ENCODE data around the gene ZNF408. TPM values are rescaled to one million over a fixed set of nuclear protein-coding genes. Genes with fewer than 3 reads are reported as not detected.
A peak's percentile ranks its signal among the peaks of the same experiment; 100 is the strongest.
"Not testable (repeated sequence)": the region's sequence is repeated elsewhere in the genome, so short reads cannot be mapped to it uniquely, and the experiment has no call there.

The ZNF408 gene
- total RNA-seq, 2 experiments from 2014 or later: 13.8 to 15.2 TPM

DNA sequence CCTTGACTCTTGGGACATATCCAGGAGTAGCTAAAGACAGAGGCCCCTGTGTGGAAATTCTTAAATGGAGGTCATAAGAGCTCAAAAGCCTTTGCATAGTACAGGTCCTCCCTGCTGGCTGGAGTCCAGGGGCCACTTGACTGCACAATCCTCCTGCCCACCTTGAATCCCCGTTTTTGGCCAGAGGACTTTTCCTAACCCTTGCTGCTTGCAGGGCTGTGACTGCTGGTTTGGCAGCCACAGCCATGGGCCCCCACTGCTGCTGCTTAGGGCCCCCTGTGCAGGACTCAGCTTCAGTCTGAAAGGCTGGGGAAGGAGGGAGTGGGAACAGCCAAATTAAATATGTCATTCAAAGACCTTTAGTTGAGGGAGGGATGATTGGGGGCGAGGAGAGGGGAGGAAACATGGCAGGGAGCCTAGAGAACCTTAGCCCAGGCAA lies 33.8 kb upstream of the ZNF408 start:
- no TSS peak for BruUV-seq (replicated peaks)

DNA sequence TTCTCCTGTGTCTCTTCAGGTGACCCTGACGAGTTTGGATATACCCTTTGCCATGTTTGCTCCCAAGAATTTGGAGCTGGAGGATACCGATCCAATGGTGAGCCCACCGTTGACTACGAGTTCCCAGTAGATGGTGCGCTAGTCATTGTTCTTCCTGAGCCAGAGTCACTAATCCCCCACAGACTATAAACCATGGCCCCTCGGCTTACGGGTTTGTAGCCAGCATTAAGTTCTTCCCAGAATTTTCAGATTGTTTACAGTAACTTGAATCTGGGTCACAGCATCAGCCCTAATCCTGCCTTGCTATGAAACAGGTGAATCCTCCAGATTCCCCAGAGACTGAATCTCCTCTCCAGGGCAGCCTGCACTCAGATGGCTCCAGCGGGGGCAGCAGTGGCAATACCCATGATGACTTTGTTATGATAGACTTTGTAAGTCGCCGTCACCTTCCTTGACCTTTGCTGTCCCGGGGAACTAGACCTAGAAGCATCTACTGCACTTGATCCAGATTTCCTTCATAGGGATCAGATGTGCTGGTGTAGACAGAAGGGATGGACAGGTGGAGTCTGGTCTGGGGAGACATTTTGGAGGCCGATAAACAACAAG lies 32.2 kb upstream of the ZNF408 start:
- no peaks in the 10 kb centered on the region for H3K4me1 ChIP-seq (ENCODE audit: insufficient read depth, low read length, poor library complexity, severe bottlenecking)
- no peak for TF ChIP-seq EZH2phosphoT487 (IDR thresholded peaks at IDR 0.05; ENCODE audit: borderline replicate concordance, low read depth, low read length)
- TF ChIP-seq, protein P1, sequence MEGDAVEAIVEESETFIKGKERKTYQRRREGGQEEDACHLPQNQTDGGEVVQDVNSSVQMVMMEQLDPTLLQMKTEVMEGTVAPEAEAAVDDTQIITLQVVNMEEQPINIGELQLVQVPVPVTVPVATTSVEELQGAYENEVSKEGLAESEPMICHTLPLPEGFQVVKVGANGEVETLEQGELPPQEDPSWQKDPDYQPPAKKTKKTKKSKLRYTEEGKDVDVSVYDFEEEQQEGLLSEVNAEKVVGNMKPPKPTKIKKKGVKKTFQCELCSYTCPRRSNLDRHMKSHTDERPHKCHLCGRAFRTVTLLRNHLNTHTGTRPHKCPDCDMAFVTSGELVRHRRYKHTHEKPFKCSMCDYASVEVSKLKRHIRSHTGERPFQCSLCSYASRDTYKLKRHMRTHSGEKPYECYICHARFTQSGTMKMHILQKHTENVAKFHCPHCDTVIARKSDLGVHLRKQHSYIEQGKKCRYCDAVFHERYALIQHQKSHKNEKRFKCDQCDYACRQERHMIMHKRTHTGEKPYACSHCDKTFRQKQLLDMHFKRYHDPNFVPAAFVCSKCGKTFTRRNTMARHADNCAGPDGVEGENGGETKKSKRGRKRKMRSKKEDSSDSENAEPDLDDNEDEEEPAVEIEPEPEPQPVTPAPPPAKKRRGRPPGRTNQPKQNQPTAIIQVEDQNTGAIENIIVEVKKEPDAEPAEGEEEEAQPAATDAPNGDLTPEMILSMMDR (conservative IDR thresholded peaks at IDR 0.05; ENCODE audit: low read length): no peak
- no peaks in the 10 kb centered on the region for H3K79me2 ChIP-seq (ENCODE audit: insufficient read depth, low read depth, low read length)
- intact Hi-C loops (cut with micrococcal nuclease; ENCODE audit: unreplicated experiment): no loop called here
- no peaks in the 10 kb centered on the region for H3K9me2 ChIP-seq (ENCODE audit: insufficient read depth, low read length)
- H3K9me3 ChIP-seq (ENCODE audit: low read length): no peaks in the 10 kb centered on the region
- CTCF ChIA-PET (ENCODE audit: unreplicated experiment): no interaction called here
- no peaks in the 10 kb centered on the region for H4K20me1 ChIP-seq (ENCODE audit: insufficient read depth, low read length)
- POLR2A ChIA-PET: interaction anchor here (1.0 kb wide), 1 partner anchor 15 kb away, joined by 3 read pairs; no protein-coding TSS in a partner anchor
- no peak overlapping the region for H2AFZ ChIP-seq (ENCODE audit: low read length)
- H3K4me2 ChIP-seq (ENCODE audit: low read length): no peak overlapping the region
- no TSS peak for BruUV-seq (replicated peaks)
- no peak for DNase-seq (ENCODE audit: low spot score)
- H3K4me3 ChIP-seq (ENCODE audit: low read depth, low read length, poor library complexity, severe bottlenecking): no peak overlapping the region
- no peak overlapping the region for H3K27ac ChIP-seq (ENCODE audit: low read depth, low read length, poor library complexity, severe bottlenecking)
- peaks cover 78% of the 10 kb centered on the region for H3K36me3 ChIP-seq (ENCODE audit: insufficient read depth, low read length)

More for the DNA sequence above, 33.8 kb upstream of the ZNF408 start:
- intact Hi-C loops (cut with micrococcal nuclease; ENCODE audit: unreplicated experiment): no loop called here
- H4K20me1 ChIP-seq (ENCODE audit: insufficient read depth, low read length): no peaks in the 10 kb centered on the region
- TF ChIP-seq, protein P1 (conservative IDR thresholded peaks at IDR 0.05; ENCODE audit: low read length): no peak
- TF ChIP-seq EZH2phosphoT487 (IDR thresholded peaks at IDR 0.05; ENCODE audit: borderline replicate concordance, low read depth, low read length): no peak
- H3K9me2 ChIP-seq (ENCODE audit: insufficient read depth, low read length): no peaks in the 10 kb centered on the region
- CTCF ChIA-PET (ENCODE audit: unreplicated experiment): no interaction called here
- no peak overlapping the region for H3K4me3 ChIP-seq (ENCODE audit: low read depth, low read length, poor library complexity, severe bottlenecking)
- H3K4me1 ChIP-seq (ENCODE audit: insufficient read depth, low read length, poor library complexity, severe bottlenecking): no peaks in the 10 kb centered on the region
- H3K79me2 ChIP-seq (ENCODE audit: insufficient read depth, low read depth, low read length): no peaks in the 10 kb centered on the region
- H3K4me2 ChIP-seq (ENCODE audit: low read length): no peak overlapping the region
- peaks cover 71% of the 10 kb centered on the region for H3K36me3 ChIP-seq (ENCODE audit: insufficient read depth, low read length)
- no peak overlapping the region for H2AFZ ChIP-seq (ENCODE audit: low read length)
- POLR2A ChIA-PET: interaction anchor here (1.1 kb wide), 1 partner anchor 23 kb away, joined by 3 read pairs; no protein-coding TSS in a partner anchor
- no peak overlapping the region for H3K27ac ChIP-seq (ENCODE audit: low read depth, low read length, poor library complexity, severe bottlenecking)
- no peaks in the 10 kb centered on the region for H3K9me3 ChIP-seq (ENCODE audit: low read length)
- DNase-seq (ENCODE audit: low spot score): no peak

DNA sequence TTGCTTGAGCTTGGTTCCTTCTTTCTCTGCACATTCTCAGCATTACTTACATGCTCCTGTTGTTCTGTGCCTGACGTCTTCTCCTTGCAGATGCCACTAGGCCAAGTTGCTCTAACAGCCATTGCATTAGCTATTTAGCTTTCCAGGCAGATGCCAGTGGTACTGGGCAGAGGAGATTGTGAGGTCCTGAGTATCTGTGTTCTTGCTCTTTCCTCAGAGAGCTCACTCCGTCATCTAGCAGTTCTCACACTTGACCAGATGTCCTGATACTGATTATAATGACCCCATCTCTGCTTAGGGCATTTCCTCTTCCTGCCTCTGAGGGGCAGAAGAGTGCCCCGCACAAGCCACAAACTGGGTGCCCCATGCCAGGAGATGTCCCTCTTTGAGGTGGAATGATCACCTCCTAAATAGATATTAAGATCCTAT lies 31.1 kb upstream of the ZNF408 start:
- H3K9me2 ChIP-seq (ENCODE audit: insufficient read depth, low read length): no peaks in the 10 kb centered on the region
- DNase-seq (ENCODE audit: low spot score): peak; percentile 31
- H2AFZ ChIP-seq (ENCODE audit: low read length): no peak overlapping the region
- H3K4me3 ChIP-seq (ENCODE audit: low read depth, low read length, poor library complexity, severe bottlenecking): no peak overlapping the region
- ChIA-PET CTCF (ENCODE audit: unreplicated experiment) (no interaction called here), POLR2A (interaction anchor here (0.5 to 0.8 kb wide), 2 partner anchors 20 to 39 kb away, joined by 3 to 5 read pairs; no protein-coding TSS in a partner anchor)
- H3K36me3 ChIP-seq (ENCODE audit: insufficient read depth, low read length): peaks cover 80% of the 10 kb centered on the region
- peaks cover 5% of the 10 kb centered on the region for H3K4me1 ChIP-seq (ENCODE audit: insufficient read depth, low read length, poor library complexity, severe bottlenecking)
- H3K27ac ChIP-seq (ENCODE audit: low read depth, low read length, poor library complexity, severe bottlenecking): no peak overlapping the region
- H4K20me1 ChIP-seq (ENCODE audit: insufficient read depth, low read length): no peaks in the 10 kb centered on the region
- TF ChIP-seq EZH2phosphoT487 (IDR thresholded peaks at IDR 0.05; ENCODE audit: borderline replicate concordance, low read depth, low read length): no peak
- TF ChIP-seq, protein P1 (conservative IDR thresholded peaks at IDR 0.05; ENCODE audit: low read length): peak; percentile 70
- no TSS peak for BruUV-seq (replicated peaks)
- intact Hi-C loops (cut with micrococcal nuclease; ENCODE audit: unreplicated experiment): no loop called here
- H3K9me3 ChIP-seq (ENCODE audit: low read length): no peaks in the 10 kb centered on the region
- H3K79me2 ChIP-seq (ENCODE audit: insufficient read depth, low read depth, low read length): no peaks in the 10 kb centered on the region
- no peak overlapping the region for H3K4me2 ChIP-seq (ENCODE audit: low read length)

DNA sequence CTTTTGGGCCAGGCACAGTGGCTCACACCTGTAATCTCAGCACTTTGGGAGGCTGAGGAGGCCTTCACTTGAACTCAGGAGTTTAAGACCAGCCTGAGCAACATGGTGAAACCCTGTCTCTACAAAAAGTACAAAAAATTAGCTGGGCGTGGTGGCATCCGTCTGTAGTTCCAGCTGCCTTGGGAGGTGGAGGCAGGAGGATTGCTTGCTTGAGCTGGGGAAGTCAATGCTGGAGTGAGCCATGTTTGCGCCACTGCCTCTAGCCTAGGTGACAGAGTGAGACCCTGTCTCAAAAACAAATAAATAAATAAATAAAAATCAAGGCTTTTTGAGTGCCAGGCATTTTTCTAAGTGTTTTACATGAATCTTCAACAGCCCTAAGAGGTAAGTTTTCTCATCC lies 30.3 kb upstream of the ZNF408 start:
- H3K79me2 ChIP-seq (ENCODE audit: insufficient read depth, low read depth, low read length); H4K20me1 ChIP-seq (ENCODE audit: insufficient read depth, low read length); H3K9me2 ChIP-seq (ENCODE audit: insufficient read depth, low read length); CTCF ChIA-PET (ENCODE audit: unreplicated experiment); intact Hi-C loops (cut with micrococcal nuclease; ENCODE audit: unreplicated experiment); BruUV-seq (replicated peaks); H2AFZ ChIP-seq (ENCODE audit: low read length); H3K9me3 ChIP-seq (ENCODE audit: low read length); H3K27ac ChIP-seq (ENCODE audit: low read depth, low read length, poor library complexity, severe bottlenecking); H3K4me3 ChIP-seq (ENCODE audit: low read depth, low read length, poor library complexity, severe bottlenecking); H3K4me2 ChIP-seq (ENCODE audit: low read length); DNase-seq (ENCODE audit: low spot score): not testable (repeated sequence)
- Histone ChIP-seq H3K4me1 (ENCODE audit: insufficient read depth, low read length, poor library complexity, severe bottlenecking) (peaks cover 10% of the 10 kb centered on the region), H3K36me3 (ENCODE audit: insufficient read depth, low read length) (peaks cover 72% of the 10 kb centered on the region)
- POLR2A ChIA-PET: interaction anchor here (0.7 kb wide), 1 partner anchor 13 kb away, joined by 5 read pairs; no protein-coding TSS in a partner anchor

Measured in OCI-LY7 (cell line).